ENCODE results near the gene CNOT3.

CNOT3 gene

DNA sequence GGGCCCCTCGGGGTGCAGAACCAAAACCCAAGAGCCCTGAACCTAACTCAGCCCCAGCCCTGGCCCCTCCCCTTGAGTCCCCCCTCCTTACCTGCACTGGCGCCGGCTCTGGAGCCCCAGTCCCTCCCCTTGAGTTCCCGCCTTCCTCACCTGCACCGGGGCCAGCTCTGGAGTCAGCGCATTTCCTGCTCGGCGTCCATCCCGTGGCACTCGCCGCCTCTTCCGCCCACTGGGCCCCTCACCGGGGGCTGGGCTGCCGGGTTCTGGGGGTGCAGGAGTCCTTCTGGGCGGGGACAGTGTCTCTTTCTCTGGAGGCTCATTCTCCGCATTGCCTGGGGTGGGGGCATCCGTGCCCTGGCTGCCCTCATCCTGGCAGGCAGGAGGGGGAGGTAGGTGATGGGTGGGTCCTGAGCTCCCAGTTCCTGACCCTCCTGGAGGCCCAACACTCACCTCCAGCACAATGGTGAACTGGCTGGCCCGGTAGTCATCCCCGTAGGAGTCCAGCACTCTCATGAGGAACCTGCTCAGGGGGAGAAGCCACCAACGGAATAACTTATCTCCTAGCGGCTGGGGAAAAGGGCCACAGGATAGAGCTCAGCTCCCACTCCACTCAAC lies 29.6 kb upstream of the CNOT3 start:
- Mint-ChIP-seq H3K4me3 (no peak overlapping the region), H3K36me3 (ENCODE audit: low read depth) (peaks cover 46% of the 10 kb centered on the region), H3K9me3 (no peaks in the 10 kb centered on the region), H3K27me3 (ENCODE audit: low read depth) (no peaks in the 10 kb centered on the region), H3K4me1 (ENCODE audit: low read depth) (peaks cover 11% of the 10 kb centered on the region), H3K27ac (no peak overlapping the region)
- no peak for DNase-seq (ENCODE audit: low spot score)

DNA sequence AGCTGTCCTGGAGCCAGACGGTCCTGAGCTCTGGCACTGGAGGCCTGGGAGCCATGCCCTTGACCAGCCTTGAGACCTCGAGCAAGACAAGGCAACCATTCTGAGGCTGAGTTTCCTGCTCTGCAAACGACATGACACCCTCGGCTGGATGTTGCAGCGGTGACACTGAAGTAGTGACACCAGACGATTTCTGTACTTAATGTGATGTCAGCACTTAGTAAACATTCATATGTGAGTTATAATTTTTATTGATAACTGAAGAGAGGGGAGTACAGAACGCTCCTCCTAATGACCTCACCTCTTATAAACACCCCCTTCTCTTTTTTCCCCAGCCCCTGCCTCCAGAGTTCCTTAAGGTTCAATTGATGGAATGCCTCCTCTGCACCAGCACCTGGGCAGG lies 29.1 kb upstream of the CNOT3 start:
- no peak for DNase-seq (ENCODE audit: low spot score)
- H3K9me3 Mint-ChIP-seq, result no peaks in the 10 kb centered on the region
- no peak overlapping the region for H3K27ac Mint-ChIP-seq
- H3K36me3 Mint-ChIP-seq (ENCODE audit: low read depth), result peaks cover 51% of the 10 kb centered on the region
- H3K4me3 Mint-ChIP-seq, result no peak overlapping the region
- peaks cover 9% of the 10 kb centered on the region for H3K4me1 Mint-ChIP-seq (ENCODE audit: low read depth)
- no peaks in the 10 kb centered on the region for H3K27me3 Mint-ChIP-seq (ENCODE audit: low read depth)

DNA sequence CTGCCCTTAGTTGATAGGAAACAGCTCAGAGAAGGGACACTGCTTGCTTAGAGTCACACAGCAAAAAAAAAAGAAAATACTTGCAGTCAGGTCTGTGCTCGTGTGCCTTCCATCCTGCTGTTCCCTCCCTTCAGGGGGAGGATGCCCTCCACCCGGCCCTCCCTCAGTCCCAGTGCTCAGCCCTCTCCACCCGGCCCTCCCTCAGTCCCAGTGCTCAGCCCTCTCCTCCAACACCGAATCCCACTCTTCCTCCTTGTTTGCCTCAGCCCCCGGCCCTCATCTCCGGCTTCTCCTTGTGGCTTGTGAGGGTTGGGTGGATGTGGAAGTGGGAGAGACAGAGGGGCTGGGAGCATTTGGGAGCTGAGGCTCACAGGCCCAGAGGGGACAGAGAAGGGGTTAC lies 27.9 kb upstream of the CNOT3 start:
- H3K36me3 Mint-ChIP-seq (ENCODE audit: low read depth), result peaks cover 53% of the 10 kb centered on the region

DNA sequence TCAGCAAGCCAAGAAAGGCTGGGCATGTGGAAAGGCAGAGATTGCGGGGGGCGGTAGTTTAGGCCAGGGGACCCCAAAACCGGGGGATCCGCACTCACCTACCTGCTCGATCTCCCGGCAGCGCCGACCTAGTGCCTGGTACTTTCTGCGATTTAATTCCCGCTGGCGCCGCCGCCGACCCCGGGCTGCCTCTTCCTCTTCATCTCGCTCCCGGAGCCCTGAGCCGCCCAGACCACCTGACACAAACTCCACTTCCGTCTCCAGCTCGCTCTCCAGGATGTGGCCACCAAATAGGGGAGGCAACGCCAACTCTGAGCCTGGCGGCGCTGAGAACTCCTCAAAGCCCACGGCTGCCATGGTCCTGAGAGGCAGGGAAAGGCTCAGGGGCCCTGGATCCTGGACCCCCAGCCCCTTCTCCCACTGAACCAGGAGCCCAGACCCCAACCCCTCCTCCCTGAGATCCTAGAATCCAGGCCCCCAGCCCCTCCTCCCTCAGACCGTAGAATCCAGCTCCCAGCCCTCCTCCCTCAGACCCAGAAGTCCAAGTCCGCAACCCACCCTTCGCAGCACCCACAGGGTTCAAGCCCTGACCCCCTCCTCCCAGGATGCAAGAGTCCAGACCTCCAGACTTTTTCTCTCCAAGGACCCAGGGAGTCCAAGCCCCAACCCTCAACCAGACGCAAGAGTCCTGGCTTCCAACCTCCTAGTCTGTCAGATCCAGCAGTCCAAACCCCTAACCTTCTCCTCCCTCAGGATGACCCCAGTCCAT lies 23.0 kb upstream of the CNOT3 start:
- H3K27me3 Mint-ChIP-seq (ENCODE audit: low read depth), result peaks cover 2% of the 10 kb centered on the region
- peak overlapping the region; percentile 93 for H3K27ac Mint-ChIP-seq
- H3K4me3 Mint-ChIP-seq, result peak overlapping the region; percentile 95
- peaks cover 24% of the 10 kb centered on the region for H3K4me1 Mint-ChIP-seq (ENCODE audit: low read depth)
- DNase-seq (ENCODE audit: low spot score), result peak; percentile 45
- H3K36me3 Mint-ChIP-seq (ENCODE audit: low read depth), result peaks cover 32% of the 10 kb centered on the region
- no peaks in the 10 kb centered on the region for H3K9me3 Mint-ChIP-seq

More for the DNA sequence above, 27.9 kb upstream of the CNOT3 start:
- Mint-ChIP-seq H3K27me3 (ENCODE audit: low read depth) (no peaks in the 10 kb centered on the region), H3K9me3 (no peaks in the 10 kb centered on the region), H3K4me1 (ENCODE audit: low read depth) (peaks cover 18% of the 10 kb centered on the region), H3K27ac (no peak overlapping the region), H3K4me3 (no peak overlapping the region)
- DNase-seq (ENCODE audit: low spot score), result no peak

DNA sequence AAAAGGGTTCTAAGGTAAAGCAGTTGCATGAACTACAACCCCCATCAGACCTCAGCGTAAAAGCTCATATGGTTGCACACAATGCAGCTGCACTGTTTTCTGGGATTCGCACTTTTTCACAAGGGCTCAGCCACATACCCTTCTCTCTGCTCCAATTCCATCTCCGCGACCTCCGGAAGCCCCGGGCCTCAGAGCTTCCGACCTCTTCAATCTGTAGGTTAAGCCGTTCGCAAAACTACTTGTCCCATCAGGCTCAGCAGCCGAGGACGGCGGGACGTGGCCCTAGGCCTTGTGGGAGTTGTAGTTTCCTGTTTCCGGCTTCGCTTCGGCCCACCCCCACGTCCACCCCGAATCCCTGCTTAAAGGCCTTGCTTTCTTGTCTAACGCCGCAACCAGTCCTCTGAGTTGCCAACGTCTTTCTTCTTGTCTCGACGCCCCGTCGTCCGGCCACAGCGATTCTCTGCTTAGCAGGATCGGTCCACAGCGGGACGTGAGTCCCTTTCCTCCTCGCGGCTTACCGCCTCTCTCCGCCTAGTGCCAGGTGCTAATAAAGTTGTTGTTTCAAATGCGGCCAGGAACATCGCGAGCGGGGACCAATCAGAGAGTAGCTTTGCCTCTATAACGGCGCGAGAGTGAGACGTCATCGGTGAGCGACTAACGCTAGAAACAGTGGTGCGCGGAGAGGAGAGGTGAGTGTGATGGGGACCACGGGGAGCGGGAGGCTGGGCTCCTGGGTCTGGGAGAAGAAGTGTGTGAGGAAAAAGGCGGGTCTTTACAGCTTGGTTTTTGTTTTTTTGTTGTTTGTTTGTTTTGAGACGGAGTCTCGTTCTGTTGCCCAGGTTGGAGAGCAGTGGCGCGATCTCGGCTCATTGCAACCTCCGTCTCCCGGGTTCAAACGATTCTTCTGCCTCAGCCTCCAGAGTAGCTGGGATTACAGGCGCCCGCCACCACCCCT lies 22.2 kb upstream of the CNOT3 start, which contains the start of the genes PRPF31 and TFPT:
Gene PRPF31, plus strand, starts transcription at position 646 of the 955 bp plus-strand sequence. CDS start 2,525 bp downstream, outside the sequence.
Gene TFPT, minus strand, starts transcription at position 549 of the 955 bp plus-strand sequence. Its CDS starts 388 bp downstream, at position 161.
- H3K36me3 Mint-ChIP-seq (ENCODE audit: low read depth), result peaks cover 36% of the 10 kb centered on the region
- H3K27ac Mint-ChIP-seq, result peak within 1 kb of the TSS; percentile 93
- H3K9me3 Mint-ChIP-seq, result no peaks in the 10 kb centered on the region
- H3K4me3 Mint-ChIP-seq, result peak within 1 kb of the TSS; percentile 95
- H3K4me1 Mint-ChIP-seq (ENCODE audit: low read depth), result peaks cover 24% of the 10 kb centered on the region
- peak; percentile 96 for DNase-seq (ENCODE audit: low spot score)
- peaks cover 2% of the 10 kb centered on the region for H3K27me3 Mint-ChIP-seq (ENCODE audit: low read depth)

DNA sequence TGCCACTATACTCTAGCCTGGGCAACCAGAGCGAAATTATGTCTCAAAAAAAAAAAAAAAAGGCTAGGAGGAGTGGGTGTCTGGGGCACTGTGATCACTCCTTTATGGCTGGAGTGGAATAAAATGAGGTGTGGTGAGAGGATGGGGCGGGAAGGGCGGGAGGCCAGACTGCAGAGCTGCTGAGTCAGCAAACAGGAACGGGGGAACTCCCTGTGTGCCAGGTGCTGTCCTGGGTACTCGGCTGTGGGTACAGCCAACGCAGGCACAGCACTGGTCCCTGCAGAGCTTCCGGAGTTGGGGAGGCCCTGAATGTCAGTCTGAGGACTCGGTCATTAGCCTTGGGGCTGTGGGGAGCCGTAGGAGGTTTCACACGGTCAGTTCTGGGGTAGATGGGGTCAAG lies 16.3 kb upstream of the CNOT3 start:
- H3K9me3 Mint-ChIP-seq, result no peaks in the 10 kb centered on the region
- H3K36me3 Mint-ChIP-seq (ENCODE audit: low read depth), result peaks cover 26% of the 10 kb centered on the region
- H3K4me3 Mint-ChIP-seq, result no peak overlapping the region
- no peak overlapping the region for H3K27ac Mint-ChIP-seq
- DNase-seq (ENCODE audit: low spot score), result no peak
- H3K4me1 Mint-ChIP-seq (ENCODE audit: low read depth), result peaks cover 5% of the 10 kb centered on the region
- H3K27me3 Mint-ChIP-seq (ENCODE audit: low read depth), result no peaks in the 10 kb centered on the region

DNA sequence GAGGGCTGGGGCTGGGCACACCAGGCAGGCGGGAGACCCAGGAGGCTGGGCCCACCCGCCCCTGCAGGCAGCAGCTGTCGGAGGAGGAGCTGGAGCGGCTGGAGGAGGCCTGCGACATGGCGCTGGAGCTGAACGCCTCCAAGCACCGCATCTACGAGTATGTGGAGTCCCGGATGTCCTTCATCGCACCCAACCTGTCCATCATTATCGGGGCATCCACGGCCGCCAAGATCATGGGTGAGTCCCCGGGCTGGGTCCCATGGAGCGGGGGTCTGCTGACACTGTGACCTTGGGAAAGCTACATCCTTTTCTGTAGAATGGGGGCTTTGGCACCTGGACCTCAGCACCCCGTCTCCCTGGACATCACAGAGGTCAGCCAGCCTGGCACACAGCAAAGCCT lies 13.9 kb upstream of the CNOT3 start:
- Mint-ChIP-seq H3K4me1 (ENCODE audit: low read depth) (no peaks in the 10 kb centered on the region), H3K36me3 (ENCODE audit: low read depth) (peaks cover 22% of the 10 kb centered on the region), H3K27me3 (ENCODE audit: low read depth) (no peaks in the 10 kb centered on the region), H3K4me3 (no peak overlapping the region), H3K27ac (no peak overlapping the region), H3K9me3 (no peaks in the 10 kb centered on the region)
- DNase-seq (ENCODE audit: low spot score), result no peak

DNA sequence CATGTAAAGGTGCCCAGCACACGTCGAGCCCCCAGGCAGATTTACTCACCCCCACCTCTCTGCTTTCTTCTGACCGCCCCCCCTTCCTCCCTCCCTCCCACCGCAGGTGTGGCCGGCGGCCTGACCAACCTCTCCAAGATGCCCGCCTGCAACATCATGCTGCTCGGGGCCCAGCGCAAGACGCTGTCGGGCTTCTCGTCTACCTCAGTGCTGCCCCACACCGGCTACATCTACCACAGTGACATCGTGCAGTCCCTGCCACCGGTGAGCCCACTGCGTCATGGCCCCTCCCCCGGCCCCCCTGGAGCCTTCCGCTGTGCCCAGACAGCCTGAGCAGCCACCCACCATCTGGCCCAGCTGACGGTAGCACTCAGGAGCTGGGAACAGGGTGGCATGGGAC lies 13.2 kb upstream of the CNOT3 start:
- no peak overlapping the region for H3K27ac Mint-ChIP-seq
- no peak overlapping the region for H3K4me3 Mint-ChIP-seq
- no peak for DNase-seq (ENCODE audit: low spot score)
- H3K27me3 Mint-ChIP-seq (ENCODE audit: low read depth), result no peaks in the 10 kb centered on the region
- H3K9me3 Mint-ChIP-seq, result no peaks in the 10 kb centered on the region
- peaks cover 22% of the 10 kb centered on the region for H3K36me3 Mint-ChIP-seq (ENCODE audit: low read depth)
- no peaks in the 10 kb centered on the region for H3K4me1 Mint-ChIP-seq (ENCODE audit: low read depth)

DNA sequence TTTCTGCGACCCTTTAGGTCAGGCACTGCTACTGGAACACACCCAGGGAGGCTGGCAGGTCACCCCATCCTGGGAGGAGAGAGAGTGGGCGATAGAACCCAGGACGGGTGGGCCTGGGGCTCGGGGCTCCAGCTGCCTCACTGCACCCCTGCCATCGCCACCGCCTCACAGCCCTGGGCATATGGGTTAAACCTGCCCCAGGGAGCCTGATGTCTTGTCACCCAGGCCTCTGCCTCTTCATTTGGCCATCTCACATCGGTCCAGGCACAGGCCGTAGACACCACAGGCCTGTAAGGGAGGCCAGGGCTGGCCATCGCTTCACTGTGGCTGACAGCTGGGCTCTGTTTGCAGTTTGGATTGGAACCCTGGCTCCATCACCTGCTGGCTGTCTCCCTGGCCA lies 11.8 kb upstream of the CNOT3 start:
- no peaks in the 10 kb centered on the region for H3K4me1 Mint-ChIP-seq (ENCODE audit: low read depth)
- H3K27ac Mint-ChIP-seq, result no peak overlapping the region
- H3K9me3 Mint-ChIP-seq, result no peaks in the 10 kb centered on the region
- peaks cover 14% of the 10 kb centered on the region for H3K36me3 Mint-ChIP-seq (ENCODE audit: low read depth)
- no peak overlapping the region for H3K4me3 Mint-ChIP-seq
- H3K27me3 Mint-ChIP-seq (ENCODE audit: low read depth), result no peaks in the 10 kb centered on the region
- no peak for DNase-seq (ENCODE audit: low spot score)

DNA sequence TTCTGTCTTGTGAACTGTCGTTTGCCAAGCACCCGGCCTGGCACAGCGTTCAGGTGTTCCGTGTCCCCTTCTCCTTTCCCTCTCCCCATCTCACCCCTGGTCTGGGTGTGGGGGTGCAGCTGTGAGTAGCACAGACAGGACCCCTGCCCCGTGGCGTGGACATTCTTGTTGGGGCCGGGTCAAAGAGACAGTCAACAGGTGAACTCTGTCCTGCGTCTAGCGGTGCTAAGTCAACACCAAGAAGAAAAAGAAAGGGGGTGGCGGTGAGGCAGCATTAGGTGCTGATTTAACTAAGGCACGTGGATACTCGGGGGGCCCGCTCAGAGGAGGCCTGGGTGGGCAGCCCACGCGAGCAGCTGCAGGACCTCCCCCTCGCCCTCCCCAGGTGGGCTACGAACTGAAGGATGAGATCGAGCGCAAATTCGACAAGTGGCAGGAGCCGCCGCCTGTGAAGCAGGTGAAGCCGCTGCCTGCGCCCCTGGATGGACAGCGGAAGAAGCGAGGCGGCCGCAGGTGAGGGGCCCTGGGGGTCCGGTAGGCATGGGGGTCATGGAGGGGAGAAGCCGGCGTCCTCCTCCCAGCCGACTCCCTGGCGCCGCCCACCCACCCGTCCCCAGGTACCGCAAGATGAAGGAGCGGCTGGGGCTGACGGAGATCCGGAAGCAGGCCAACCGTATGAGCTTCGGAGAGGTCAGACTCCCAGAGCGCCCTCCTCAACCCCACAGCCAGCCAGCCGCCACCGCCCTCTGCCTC lies 9.7 kb upstream of the CNOT3 start:
- no peaks in the 10 kb centered on the region for H3K9me3 Mint-ChIP-seq
- H3K27ac Mint-ChIP-seq, result no peak overlapping the region
- no peaks in the 10 kb centered on the region for H3K27me3 Mint-ChIP-seq (ENCODE audit: low read depth)
- peaks cover 8% of the 10 kb centered on the region for H3K36me3 Mint-ChIP-seq (ENCODE audit: low read depth)
- DNase-seq (ENCODE audit: low spot score), result no peak
- H3K4me1 Mint-ChIP-seq (ENCODE audit: low read depth), result no peaks in the 10 kb centered on the region
- H3K4me3 Mint-ChIP-seq, result no peak overlapping the region

DNA sequence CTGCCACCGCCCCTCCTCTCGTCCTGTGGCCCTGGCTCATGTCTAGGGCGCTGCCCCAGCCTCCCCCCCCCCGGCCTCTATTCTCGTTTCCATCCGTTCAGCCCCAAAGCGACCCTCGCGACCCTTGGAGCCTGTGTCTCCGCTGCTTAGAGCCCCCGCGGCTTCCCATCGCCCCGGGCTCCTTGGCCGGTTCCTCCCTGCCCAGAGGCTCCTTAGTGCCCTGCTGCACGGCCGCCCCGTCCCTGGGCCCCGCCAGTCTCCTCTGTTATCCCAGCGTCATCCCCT lies 9.2 kb upstream of the CNOT3 start:
- Mint-ChIP-seq H3K36me3 (ENCODE audit: low read depth) (peaks cover 6% of the 10 kb centered on the region), H3K27me3 (ENCODE audit: low read depth) (no peaks in the 10 kb centered on the region), H3K4me1 (ENCODE audit: low read depth) (no peaks in the 10 kb centered on the region), H3K4me3 (no peak overlapping the region), H3K27ac (no peak overlapping the region), H3K9me3 (no peaks in the 10 kb centered on the region)
- no peak for DNase-seq (ENCODE audit: low spot score)

DNA sequence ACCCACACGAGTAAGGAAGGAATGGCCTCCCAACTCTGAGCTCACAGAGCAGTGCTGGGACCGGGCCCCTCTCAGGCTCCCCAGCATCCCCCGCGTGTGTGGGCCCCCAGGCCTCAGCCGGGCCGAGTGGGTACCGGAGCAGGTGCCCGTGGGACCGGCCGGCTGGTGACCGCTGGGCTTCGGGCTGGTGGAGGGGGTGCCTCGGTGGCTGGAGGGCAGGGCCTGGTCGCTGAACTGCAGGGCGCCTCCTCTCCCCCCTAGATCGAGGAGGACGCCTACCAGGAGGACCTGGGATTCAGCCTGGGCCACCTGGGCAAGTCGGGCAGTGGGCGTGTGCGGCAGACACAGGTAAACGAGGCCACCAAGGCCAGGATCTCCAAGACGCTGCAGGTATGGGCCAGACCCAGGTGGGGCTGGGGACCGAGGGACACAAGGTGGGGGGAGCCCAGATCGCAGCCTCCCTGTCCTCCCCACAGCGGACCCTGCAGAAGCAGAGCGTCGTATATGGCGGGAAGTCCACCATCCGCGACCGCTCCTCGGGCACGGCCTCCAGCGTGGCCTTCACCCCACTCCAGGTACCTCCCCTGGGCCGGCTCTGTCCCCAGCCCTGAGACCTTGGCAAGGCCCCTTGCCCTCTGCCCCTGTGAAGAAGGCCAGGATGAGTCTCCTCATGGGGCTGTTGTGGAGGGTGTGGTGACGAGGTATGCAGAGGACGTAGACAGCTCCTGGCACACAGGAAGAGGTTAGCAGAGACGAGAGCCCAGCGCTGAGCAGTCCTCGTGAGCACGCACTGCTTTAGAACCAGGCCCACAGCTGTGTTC lies 8.6 kb upstream of the CNOT3 start:
- no peaks in the 10 kb centered on the region for H3K4me1 Mint-ChIP-seq (ENCODE audit: low read depth)

DNA sequence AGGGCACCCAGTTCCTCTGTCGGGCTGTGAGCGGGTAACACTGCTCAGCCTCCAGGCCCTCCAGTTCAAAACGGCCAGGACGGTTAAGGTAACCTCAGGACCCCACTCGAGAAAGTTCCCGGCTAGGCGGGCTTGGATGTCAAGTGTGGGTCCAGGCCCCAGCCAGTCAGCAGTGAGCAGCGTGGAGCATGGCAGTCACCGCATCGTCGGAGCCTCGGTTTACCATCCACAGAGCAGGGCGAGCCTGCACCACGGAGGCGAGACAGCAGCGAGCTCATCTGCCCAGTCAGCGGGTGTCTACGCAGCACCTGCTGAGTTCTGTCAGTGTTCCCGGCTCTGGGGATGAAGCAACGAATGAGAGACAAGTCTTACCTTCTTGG lies 8.0 kb upstream of the CNOT3 start:
- peaks cover 4% of the 10 kb centered on the region for H3K36me3 Mint-ChIP-seq (ENCODE audit: low read depth)
- H3K27me3 Mint-ChIP-seq (ENCODE audit: low read depth), result no peaks in the 10 kb centered on the region

More for the DNA sequence above, 8.6 kb upstream of the CNOT3 start:
- H3K36me3 Mint-ChIP-seq (ENCODE audit: low read depth), result peaks cover 4% of the 10 kb centered on the region
- no peaks in the 10 kb centered on the region for H3K9me3 Mint-ChIP-seq
- H3K4me3 Mint-ChIP-seq, result no peak overlapping the region
- DNase-seq (ENCODE audit: low spot score), result no peak
- no peaks in the 10 kb centered on the region for H3K27me3 Mint-ChIP-seq (ENCODE audit: low read depth)
- no peak overlapping the region for H3K27ac Mint-ChIP-seq

More for the DNA sequence above, 8.0 kb upstream of the CNOT3 start:
- Mint-ChIP-seq H3K27ac (no peak overlapping the region), H3K9me3 (no peaks in the 10 kb centered on the region), H3K4me1 (ENCODE audit: low read depth) (peaks cover 5% of the 10 kb centered on the region), H3K4me3 (no peak overlapping the region)
- DNase-seq (ENCODE audit: low spot score), result no peak

Measured in T-helper 2 cell treated with Interferon-gamma antibody and Interleukin-4, amounts not matched to agents 5 μg/mL and 100 μg/mL, for 36 hours (primary cell).